ENCODE measurements around the gene TMEM175.

Gene TMEM175

GRCh38 chr4:913280-913618, 19.0 kb upstream of the TMEM175 start:
- no peak for TF ChIP-seq CTCF (IDR thresholded peaks at IDR 0.05)

DNA sequence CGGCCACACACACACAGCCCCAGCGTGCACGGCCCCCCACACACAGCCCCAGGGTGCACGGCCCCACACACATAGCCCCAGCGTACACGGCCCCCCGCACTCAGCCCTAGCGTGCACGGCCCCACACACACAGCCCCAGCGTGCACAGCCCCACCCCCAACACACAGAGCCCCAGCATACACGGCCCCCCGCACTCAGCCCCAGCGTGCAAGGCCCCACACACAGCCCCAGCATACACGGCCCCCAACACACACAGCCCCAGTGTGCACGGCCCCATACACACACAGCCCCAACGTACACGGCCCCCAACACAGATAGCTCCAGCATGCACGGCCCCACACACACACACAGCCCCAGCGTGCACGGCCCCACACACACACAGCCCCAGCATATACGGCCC, 17.7 kb upstream of the TMEM175 start:
- no peak for TF ChIP-seq CTCF (IDR thresholded peaks at IDR 0.05)

- no peak for TF ChIP-seq CTCF (IDR thresholded peaks at IDR 0.05)
Observed at GRCh38 chr4:915041-915474, 17.2 kb upstream of the TMEM175 start.

GRCh38 chr4:915595-915994, 16.7 kb upstream of the TMEM175 start:
- no peak for TF ChIP-seq CTCF (IDR thresholded peaks at IDR 0.05)

- no peak for TF ChIP-seq CTCF (IDR thresholded peaks at IDR 0.05)
Observed at GRCh38 chr4:917466-917865, 14.8 kb upstream of the TMEM175 start.

- TF ChIP-seq CTCF (IDR thresholded peaks at IDR 0.05): no peak
Observed at GRCh38 chr4:917992-918391, 14.3 kb upstream of the TMEM175 start.

- no peak for TF ChIP-seq CTCF (IDR thresholded peaks at IDR 0.05)
Observed at GRCh38 chr4:921830-922331, 10.4 kb upstream of the TMEM175 start.
